Measurements from ENCODE around the gene RAPGEF2. TPM values are rescaled to one million over a fixed set of nuclear protein-coding genes. Genes with fewer than 3 reads are reported as not detected.
"Not testable (repeated sequence)": the region's sequence is repeated elsewhere in the genome, so short reads cannot be mapped to it uniquely, and the experiment has no call there.

The RAPGEF2 gene
- total and polyA plus RNA-seq, 2 of the 8 experiments (the other 6 are each of a cell fraction or from before 2014, with no cell fraction given): 24.4 to 48.6 TPM

DNA sequence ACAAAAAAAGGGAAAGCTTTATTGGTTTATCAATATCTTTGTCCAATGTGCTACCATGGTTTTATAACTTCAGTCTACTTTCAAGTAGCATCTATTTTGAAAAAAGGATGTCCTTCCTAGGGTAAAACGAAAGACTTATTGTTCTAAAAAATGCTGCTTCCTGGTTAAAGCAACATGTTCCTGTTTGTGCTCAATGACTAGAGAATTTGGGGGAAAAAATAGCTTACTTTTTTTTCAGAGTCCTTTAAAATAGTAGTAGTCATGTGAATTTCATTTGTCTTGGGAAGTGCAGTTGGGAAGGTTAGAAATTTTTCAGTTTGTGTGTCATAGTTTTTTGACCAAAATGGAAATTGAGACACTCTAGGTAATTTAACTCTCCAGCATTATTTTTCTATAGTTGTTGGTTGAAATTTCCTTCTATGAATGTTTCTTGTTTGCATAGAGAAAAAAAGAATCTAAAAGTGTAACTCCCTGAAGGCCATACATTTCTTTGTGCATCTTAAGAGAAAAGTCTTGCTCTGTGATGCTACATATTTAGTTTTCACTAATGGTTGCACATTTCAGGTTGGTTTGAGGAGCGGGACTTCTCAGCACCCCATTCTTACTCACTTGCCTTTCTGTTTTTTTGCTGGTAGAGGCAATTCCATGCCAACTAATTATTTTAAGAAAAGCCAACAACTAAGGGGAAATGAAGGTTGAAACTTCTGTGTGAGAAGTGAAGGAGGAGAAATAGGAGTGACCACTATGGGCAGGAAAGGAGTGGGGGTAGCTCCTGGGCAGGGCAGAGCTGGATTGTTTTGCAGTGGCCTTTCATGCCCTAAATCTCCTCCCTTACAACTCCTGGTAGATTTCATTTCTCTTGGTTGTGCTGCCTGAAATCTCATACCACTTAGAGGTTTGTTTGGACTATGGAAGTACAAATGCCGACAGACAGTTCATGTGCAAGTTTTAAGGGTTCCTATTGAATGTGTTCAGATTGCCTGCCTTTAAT, 76.4 kb downstream of the RAPGEF2 start (continued):
- TF ChIP-seq SIRT6 (IDR thresholded peaks at IDR 0.05; ENCODE audit: low read length) (no peak), TEAD4 (IDR thresholded peaks at IDR 0.05; ENCODE audit: low read depth, low read length) (no peak), NRF1 (IDR thresholded peaks at IDR 0.05; ENCODE audit: low read depth, low read length) (no peak), ZNF274 (IDR thresholded peaks at IDR 0.05; ENCODE audit: borderline replicate concordance, extremely low read depth, low read length) (no peak), CBX5 (IDR thresholded peaks at IDR 0.05; ENCODE audit: low read depth, low read length) (no peak)

DNA sequence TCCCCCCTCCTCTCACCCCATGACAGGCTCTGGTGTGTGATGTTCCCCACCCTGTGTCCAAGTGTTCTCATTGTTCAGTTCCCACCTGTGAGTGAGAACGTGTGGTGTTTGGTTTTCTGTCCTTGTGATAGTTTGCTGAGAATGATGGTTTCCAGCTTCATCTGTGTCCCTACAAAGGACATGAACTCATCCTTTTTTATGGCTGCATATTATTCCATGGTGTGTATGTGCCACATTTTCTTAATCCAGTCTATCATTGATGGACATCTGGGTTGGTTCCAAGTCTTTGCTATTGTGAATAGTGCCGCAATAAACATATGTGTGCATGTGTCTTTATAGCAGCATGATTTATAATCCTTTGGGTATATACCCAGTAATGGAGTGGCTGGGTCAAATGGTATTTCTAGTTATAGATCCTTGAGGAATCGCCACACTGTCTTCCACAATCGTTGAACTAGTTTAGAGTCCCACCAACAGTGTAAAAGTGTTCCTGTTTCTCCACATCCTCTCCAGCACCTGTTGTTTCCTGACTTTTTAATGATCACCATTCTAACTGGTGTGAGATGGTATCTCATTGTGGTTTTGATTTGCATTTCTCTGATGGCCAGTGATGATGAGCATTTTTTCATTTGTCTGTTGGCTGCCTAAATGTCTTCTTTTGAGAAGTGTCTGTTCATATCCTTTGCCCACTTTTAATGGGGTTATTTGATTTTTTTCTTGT, 81.2 kb downstream of the RAPGEF2 start:
- H3K79me1 ChIP-seq (ENCODE audit: low read depth, low read length); H4K5ac ChIP-seq (ENCODE audit: insufficient read length, low read depth, low read length); H3K9ac ChIP-seq (replicated peaks in 1 of 4; ENCODE audit: extremely low read depth in 1 of 4, low read depth in 3 of 4, low read length in 3 of 4); H3K36me3 ChIP-seq (ENCODE audit: control insufficient read depth in 2 of 4, insufficient read depth in 4 of 4, low read length in 3 of 4); H3K18ac ChIP-seq (ENCODE audit: extremely low read depth, low read length); H2AFZ ChIP-seq (ENCODE audit: low read length); H4K91ac ChIP-seq (replicated peaks; ENCODE audit: insufficient read length, low read length); H3K27me3 ChIP-seq (replicated peaks in 1 of 4; ENCODE audit: control insufficient read depth in 3 of 4, extremely low read depth in 1 of 4, insufficient read depth in 3 of 4, low read length in 3 of 4); H2BK120ac ChIP-seq (replicated peaks; ENCODE audit: low read depth, low read length); H3K4me1 ChIP-seq (replicated peaks in 1 of 4; ENCODE audit: control insufficient read depth in 3 of 4, insufficient read depth in 4 of 4, low read length in 3 of 4); H3K4me2 ChIP-seq (ENCODE audit: insufficient read depth in 1 of 2, low read depth in 2 of 2, low read length in 2 of 2); H4K20me1 ChIP-seq (replicated peaks in 1 of 2; ENCODE audit: control insufficient read depth in 1 of 2, insufficient read depth in 2 of 2, low read length in 2 of 2); FAIRE-seq; H2BK12ac ChIP-seq (ENCODE audit: low read depth, low read length); H3K14ac ChIP-seq (ENCODE audit: insufficient read length); H2BK15ac ChIP-seq (ENCODE audit: low read length); POLR2A ChIA-PET (ENCODE audit: partially characterized antibody); H3K27ac ChIP-seq (ENCODE audit: low read depth, low read length); H3K23me2 ChIP-seq (ENCODE audit: low read depth, low read length); H2AK5ac ChIP-seq (ENCODE audit: low read depth, low read length); DNase-seq (ENCODE audit: low read depth in 1 of 2, low spot score in 2 of 2); H3K4ac ChIP-seq (replicated peaks; ENCODE audit: insufficient read length, low read depth, low read length); H4K8ac ChIP-seq (ENCODE audit: extremely low read depth, insufficient read depth, low read length); H3K9me3 ChIP-seq (ENCODE audit: insufficient read depth in 2 of 2, low read depth in 1 of 2, low read length in 1 of 2); H3K4me3 ChIP-seq (ENCODE audit: extremely low read depth in 1 of 4, insufficient read depth in 2 of 4, low read depth in 3 of 4, low read length in 4 of 4); H3K23ac ChIP-seq (ENCODE audit: insufficient read length); H2BK5ac ChIP-seq (ENCODE audit: low read depth, low read length); H2BK20ac ChIP-seq (ENCODE audit: low read length); H3K56ac ChIP-seq (replicated peaks; ENCODE audit: insufficient read length, low read depth, low read length): not testable (repeated sequence)
- H3K79me2 ChIP-seq (ENCODE audit: control insufficient read depth in 1 of 2, insufficient read depth in 2 of 2, low read length in 2 of 2): peaks cover 0 to 65% of the 10 kb centered on the region in 2 experiments; a peak in 3 of 4 replicates
- CTCF ChIA-PET (ENCODE audit: partially characterized antibody): interaction anchor here (3.0 kb wide), 1 partner anchor 7 kb away, joined by 24 read pairs; no protein-coding TSS in a partner anchor
- WGBS, 2 experiments (ENCODE audit: extremely low coverage in 1 of 2, insufficient coverage in 1 of 2, insufficient read length in 1 of 2, insufficient replicate concordance in 2 of 2, low coverage in 1 of 2, low lambda C conversion rate in 2 of 2, missing lambda C conversion rate in 1 of 2): 93% methylated on average over 4 of the region's 4 CpGs; no CpG with 5 or more reads in 1 of the 2 experiments

Data from H1 (cell line).